Common myeloid progenitor, CD34-positive (primary cell): ENCODE results near the gene GALNT10.

Source experiments
- CTCF ChIA-PET: fragments of 350-600 bp; sonication (Branson Sonifier 250); formaldehyde crosslinking; loops from one replicate; lab custom pipeline; 2021; ENCODE audit warnings: antibody characterized with exemption; lab: Charles Lee
- POLR2A ChIA-PET: fragments of 350-600 bp; sonication (Branson Sonifier 250); formaldehyde crosslinking; loops from one replicate; lab custom pipeline; 2021; ENCODE audit warnings: antibody characterized with exemption; lab: Charles Lee
- DNase-seq, 3 donors: peaks; one replicate each; pipeline versions ENCODE4 v3.0.0 to v3.0.0-alpha.2; 2013
- H3K27ac ChIP-seq, 2 experiments: 1 replicate in 1 of 2; 2 replicates in 1 of 2; pipeline ENCODE4 v1.7.0; 2013; ENCODE audit warnings: inconsistent platforms in 2 of 2, low read length in 2 of 2, mild to moderate bottlenecking in 2 of 2, low read depth in 1 of 2, moderate library complexity in 1 of 2; ENCODE audit not compliant: severe bottlenecking in 2 of 2, insufficient read depth in 1 of 2, poor library complexity in 1 of 2
- H3K27me3 ChIP-seq, 5 experiments: replicated peaks in 2 of 5; 1 replicate in 3 of 5; 2 replicates in 2 of 5; pipeline versions ENCODE4 v1.6.1 to v1.7.0; 2013; ENCODE audit warnings: low read length in 4 of 5, mild to moderate bottlenecking in 2 of 5, moderate library complexity in 2 of 5, inconsistent platforms in 1 of 5; ENCODE audit not compliant: insufficient read depth in 5 of 5, control insufficient read depth in 4 of 5
- H3K36me3 ChIP-seq, 4 experiments: 1 replicate in 2 of 4; 2 replicates in 2 of 4; pipeline versions ENCODE4 v1.6.1 to v1.7.0; 2013; ENCODE audit warnings: low read length in 3 of 4, control low read depth in 1 of 4, mild to moderate bottlenecking in 1 of 4; ENCODE audit not compliant: control insufficient read depth in 4 of 4, insufficient read depth in 4 of 4
- H3K4me1 ChIP-seq, 4 experiments: 1 replicate in 3 of 4; 2 replicates in 1 of 4; pipeline versions ENCODE4 v1.6.1 to v1.7.1; 2013; ENCODE audit warnings: low read length in 3 of 4, mild to moderate bottlenecking in 3 of 4, control low read depth in 1 of 4, inconsistent platforms in 1 of 4, moderate library complexity in 1 of 4; ENCODE audit not compliant: control insufficient read depth in 4 of 4, insufficient read depth in 4 of 4; ENCODE audit errors: control extremely low read depth in 1 of 4
- H3K4me3 ChIP-seq, 7 experiments: 1 replicate in 4 of 7; 2 replicates in 3 of 7; pipeline versions ENCODE4 v1.5.1 to v1.7.0; 2013; ENCODE audit warnings: mild to moderate bottlenecking in 7 of 7, low read length in 6 of 7, moderate library complexity in 6 of 7, inconsistent platforms in 2 of 7, low read depth in 2 of 7, control low read depth in 1 of 7; ENCODE audit not compliant: insufficient read depth in 4 of 7, control insufficient read depth in 1 of 7; ENCODE audit errors: extremely low read depth in 1 of 7
- H3K9me3 ChIP-seq, 5 experiments: 1 replicate in 4 of 5; 2 replicates in 1 of 5; pipeline versions ENCODE4 v1.6.1 to v1.7.1; 2013; ENCODE audit warnings: low read length in 4 of 5, mild to moderate bottlenecking in 2 of 5, inconsistent platforms in 1 of 5, low read depth in 1 of 5, moderate library complexity in 1 of 5; ENCODE audit not compliant: control insufficient read depth in 4 of 5, insufficient read depth in 2 of 5; ENCODE audit errors: control extremely low read depth in 1 of 5
- WGBS: methylation state at CpG from one replicate; pipeline ENCODE4 v1.1.5; 2013; ENCODE audit not compliant: insufficient coverage; 5-methylcytosine and 5-hydroxymethylcytosine counted together

GALNT10 gene

DNA sequence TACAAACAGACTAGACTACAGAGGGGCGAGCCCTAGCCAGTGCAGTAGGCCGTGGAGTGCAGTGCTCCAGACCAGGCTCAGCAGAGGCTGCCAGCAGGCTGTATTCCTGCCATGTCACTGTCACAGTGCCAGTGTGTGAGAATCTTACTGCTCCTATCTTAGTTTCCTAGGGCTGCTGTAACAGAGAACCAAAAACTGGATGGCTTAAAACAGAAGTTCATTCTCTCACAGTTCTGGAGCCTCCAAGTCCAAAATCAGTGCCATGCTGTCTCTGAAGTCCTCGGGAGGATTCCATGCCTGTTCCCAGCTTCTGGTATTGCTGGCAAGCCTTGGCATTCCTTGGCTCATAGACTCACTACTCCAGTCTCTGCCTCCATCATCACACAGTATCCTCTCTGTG, 180.3 kb downstream of the GALNT10 start:
- no peaks in the 10 kb centered on the region for H3K27me3 ChIP-seq
- no peak overlapping the region for H3K27ac ChIP-seq
- POLR2A ChIA-PET = no interaction called here
- peaks cover 0 to 3% (median 0%) of the 10 kb centered on the region in 4 experiments for H3K36me3 ChIP-seq
- H3K9me3 ChIP-seq = no peaks in the 10 kb centered on the region
- WGBS = 100% methylated on average over 3 of the region's 3 CpGs
- H3K4me3 ChIP-seq = no peak overlapping the region
- DNase-seq = no peak
- CTCF ChIA-PET = no interaction called here
- no peaks in the 10 kb centered on the region for H3K4me1 ChIP-seq

- H3K27me3 ChIP-seq = no peaks in the 10 kb centered on the region
- H3K9me3 ChIP-seq = no peaks in the 10 kb centered on the region
- H3K27ac ChIP-seq = no peak overlapping the region
- ChIA-PET CTCF (no interaction called here), POLR2A (no interaction called here)
- H3K4me1 ChIP-seq = no peaks in the 10 kb centered on the region
- H3K4me3 ChIP-seq = no peak overlapping the region
- 75% methylated on average over 1 of the region's 3 CpGs for WGBS
- DNase-seq = no peak
- peaks cover 0 to 9% (median 3%) of the 10 kb centered on the region in 4 experiments for H3K36me3 ChIP-seq
These were observed 181.2 kb downstream of the GALNT10 start for GRCh38 chr5:154371687-154372086.

GRCh38 chr5:154372661-154373060, 182.1 kb downstream of the GALNT10 start:
- no peaks in the 10 kb centered on the region for H3K4me1 ChIP-seq
- POLR2A ChIA-PET = no interaction called here
- 100% methylated on average over 4 of the region's 5 CpGs for WGBS
- no peak for DNase-seq
- no peak overlapping the region for H3K4me3 ChIP-seq
- H3K27me3 ChIP-seq = no peaks in the 10 kb centered on the region
- CTCF ChIA-PET = interaction anchor here (1.0 kb wide), 2 partner anchors 13 to 303 kb away, joined by 3 to 4 read pairs; no protein-coding TSS in a partner anchor
- peaks cover 0 to 16% (median 5%) of the 10 kb centered on the region in 4 experiments for H3K36me3 ChIP-seq
- H3K27ac ChIP-seq = no peak overlapping the region
- no peaks in the 10 kb centered on the region for H3K9me3 ChIP-seq

DNA sequence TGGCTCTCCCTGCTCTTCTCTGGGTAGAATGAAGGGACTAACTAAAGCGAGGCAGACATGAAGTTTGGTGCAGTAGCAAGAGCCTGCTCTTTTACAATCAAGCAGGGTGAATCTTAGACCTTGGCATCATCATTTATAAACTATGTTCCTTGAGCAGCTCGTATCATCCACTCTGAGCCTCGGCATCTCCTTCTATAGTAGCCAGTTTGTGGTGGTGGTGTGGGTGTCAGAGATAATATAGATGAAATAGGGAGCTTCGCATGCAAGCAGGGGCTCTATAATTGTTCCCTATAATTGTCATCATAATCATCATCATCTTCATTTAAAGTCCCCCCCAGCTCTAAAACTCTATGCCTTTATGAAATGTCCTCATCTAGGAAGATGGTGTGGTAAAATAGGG, 182.8 kb downstream of the GALNT10 start:
- H3K9me3 ChIP-seq = no peaks in the 10 kb centered on the region
- no peak overlapping the region for H3K27ac ChIP-seq
- H3K4me1 ChIP-seq = no peaks in the 10 kb centered on the region
- CTCF ChIA-PET = interaction anchor here (1.0 to 1.1 kb wide), 4 partner anchors 12 to 304 kb away, joined by 3 to 4 read pairs (median 3); no protein-coding TSS in a partner anchor
- H3K27me3 ChIP-seq = no peaks in the 10 kb centered on the region
- POLR2A ChIA-PET = no interaction called here
- H3K4me3 ChIP-seq = no peak overlapping the region
- 88% methylated on average over 1 of the region's 4 CpGs for WGBS
- DNase-seq = peak in 2 of 3 donors; percentile 35 to 62
- H3K36me3 ChIP-seq = peaks cover 0 to 20% (median 10%) of the 10 kb centered on the region in 4 experiments

- ChIA-PET CTCF (interaction anchor here (1.0 to 1.1 kb wide), 3 partner anchors 12 to 149 kb away, joined by 3 read pairs; no protein-coding TSS in a partner anchor), POLR2A (no interaction called here)
- no peaks in the 10 kb centered on the region for H3K27me3 ChIP-seq
- DNase-seq = peak in 2 of 3 donors; percentile 43 to 64
- no peaks in the 10 kb centered on the region for H3K4me1 ChIP-seq
- H3K36me3 ChIP-seq = peaks cover 0 to 23% (median 12%) of the 10 kb centered on the region in 4 experiments
- no peak overlapping the region for H3K27ac ChIP-seq
- no peaks in the 10 kb centered on the region for H3K9me3 ChIP-seq
- WGBS = 78% methylated on average over 8 of the region's 8 CpGs
- no peak overlapping the region for H3K4me3 ChIP-seq
These were observed 183.2 kb downstream of the GALNT10 start for GRCh38 chr5:154373729-154374179.

- DNase-seq = no peak
- POLR2A ChIA-PET = no interaction called here
These were observed 183.7 kb downstream of the GALNT10 start for GRCh38 chr5:154374264-154374663.

DNA sequence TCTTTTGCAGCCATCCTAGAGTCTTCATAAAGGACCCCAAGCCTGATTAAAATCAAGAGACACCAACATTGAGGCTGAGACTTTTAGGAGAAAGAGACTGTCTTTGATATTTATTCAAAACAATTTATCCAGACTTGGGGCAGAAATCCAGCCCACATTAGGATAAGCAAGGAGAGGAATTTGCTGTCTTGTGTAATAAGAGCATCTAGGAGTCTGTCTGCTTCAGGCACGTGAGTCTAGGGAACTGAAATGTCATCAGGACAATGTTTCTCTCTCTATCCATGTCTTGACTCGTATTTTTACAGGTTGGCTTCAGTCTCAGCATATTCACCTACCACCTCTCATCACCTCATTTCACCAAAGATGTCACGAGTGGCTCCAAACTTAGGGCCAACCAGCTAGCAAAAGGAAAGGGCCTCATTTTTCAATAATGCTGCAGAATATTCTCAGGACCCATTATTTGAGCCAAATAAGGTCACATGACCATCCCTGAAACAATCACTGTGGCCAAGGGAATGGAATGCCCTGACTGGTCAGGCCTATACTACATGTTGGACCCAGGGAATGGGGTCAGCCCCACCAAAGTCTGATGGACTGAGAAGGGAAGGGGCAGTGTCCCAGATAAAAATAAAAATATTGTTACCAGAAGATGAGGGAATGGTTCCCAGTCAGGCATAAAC, 184.9 kb downstream of the GALNT10 start:
- CTCF ChIA-PET = no interaction called here
- H3K9me3 ChIP-seq = no peaks in the 10 kb centered on the region
- WGBS = 87% methylated on average over 3 of the region's 3 CpGs
- H3K4me3 ChIP-seq = no peak overlapping the region
- peaks cover 0 to 26% (median 12%) of the 10 kb centered on the region in 4 experiments for H3K36me3 ChIP-seq
- DNase-seq = no peak
- H3K4me1 ChIP-seq = peaks cover 0 to 11% (median 5%) of the 10 kb centered on the region in 4 experiments
- H3K27ac ChIP-seq = no peak overlapping the region
- H3K27me3 ChIP-seq = no peaks in the 10 kb centered on the region
- POLR2A ChIA-PET = no interaction called here

More at GRCh38 chr5:154374264-154374663, 183.7 kb downstream of the GALNT10 start:
- H3K27me3 ChIP-seq = no peaks in the 10 kb centered on the region
- H3K9me3 ChIP-seq = no peaks in the 10 kb centered on the region
- H3K27ac ChIP-seq = no peak overlapping the region
- CTCF ChIA-PET = interaction anchor here (1.1 kb wide), 2 partner anchors 20 to 150 kb away, joined by 3 read pairs; no protein-coding TSS in a partner anchor
- no peaks in the 10 kb centered on the region for H3K4me1 ChIP-seq
- peaks cover 0 to 23% (median 12%) of the 10 kb centered on the region in 4 experiments for H3K36me3 ChIP-seq
- no peak overlapping the region for H3K4me3 ChIP-seq
- 100% methylated on average over 3 of the region's 4 CpGs for WGBS
